ENCODE results near the gene MCRS1.

- TF ChIP-seq CTCF (IDR thresholded peaks at IDR 0.05) (no peak), POLR2A (IDR thresholded peaks at IDR 0.05) (no peak)
Measured at GRCh38 chr12:49535921-49536525, 31.9 kb downstream of the MCRS1 start.
